ENCODE data around the gene MEIS1.

- TF ChIP-seq CTCF (IDR thresholded peaks at IDR 0.05) (no peak), POLR2A (IDR thresholded peaks at IDR 0.05) (no peak)
These were observed 13.3 kb upstream of the MEIS1 start for GRCh38 chr2:66421612-66422011.
